Testis (tissue), 2 donors: ENCODE measurements around the gene RAB26.

Experiments
- POLR2A ChIP-seq: fragments of 450-650 bp; IDR thresholded peaks from one replicate; pipeline ENCODE4 v1.6.1; 2017; ENCODE audit warnings: antibody characterized with exemption, mild to moderate bottlenecking, moderate library complexity
- TF ChIP-seq, protein P1 (sequence below), 3 experiments: fragments of 450-650 bp in 2 of 3; fragments of 200-600 bp in 1 of 3; sonication (generic) in 1 of 3; IDR thresholded peaks; one replicate each; pipeline ENCODE4 v1.5.1; 2016 to 2019; ENCODE audit warnings: antibody characterized with exemption in 3 of 3, mild to moderate bottlenecking in 2 of 3, moderate library complexity in 1 of 3

DNA sequence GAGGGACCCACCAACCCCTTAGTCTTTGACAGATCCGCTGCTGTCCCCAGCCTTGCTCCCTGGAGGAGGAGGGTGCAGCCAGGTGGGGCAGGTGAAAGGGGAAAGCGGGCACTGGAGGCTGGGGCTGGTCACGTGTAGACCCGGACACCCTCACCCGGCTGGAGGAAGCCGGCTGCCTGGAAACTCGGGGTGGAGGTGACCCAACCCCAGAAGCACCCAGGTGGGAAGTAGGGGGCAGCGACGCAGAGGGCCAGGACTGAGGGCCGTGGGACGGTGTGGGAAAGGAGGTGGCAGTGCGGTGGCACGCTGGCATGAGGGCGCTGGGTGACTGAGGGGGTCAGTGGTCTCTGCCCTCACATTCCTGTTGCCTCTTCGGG lies 9.8 kb downstream of the RAB26 start:
- TF ChIP-seq, protein P1, sequence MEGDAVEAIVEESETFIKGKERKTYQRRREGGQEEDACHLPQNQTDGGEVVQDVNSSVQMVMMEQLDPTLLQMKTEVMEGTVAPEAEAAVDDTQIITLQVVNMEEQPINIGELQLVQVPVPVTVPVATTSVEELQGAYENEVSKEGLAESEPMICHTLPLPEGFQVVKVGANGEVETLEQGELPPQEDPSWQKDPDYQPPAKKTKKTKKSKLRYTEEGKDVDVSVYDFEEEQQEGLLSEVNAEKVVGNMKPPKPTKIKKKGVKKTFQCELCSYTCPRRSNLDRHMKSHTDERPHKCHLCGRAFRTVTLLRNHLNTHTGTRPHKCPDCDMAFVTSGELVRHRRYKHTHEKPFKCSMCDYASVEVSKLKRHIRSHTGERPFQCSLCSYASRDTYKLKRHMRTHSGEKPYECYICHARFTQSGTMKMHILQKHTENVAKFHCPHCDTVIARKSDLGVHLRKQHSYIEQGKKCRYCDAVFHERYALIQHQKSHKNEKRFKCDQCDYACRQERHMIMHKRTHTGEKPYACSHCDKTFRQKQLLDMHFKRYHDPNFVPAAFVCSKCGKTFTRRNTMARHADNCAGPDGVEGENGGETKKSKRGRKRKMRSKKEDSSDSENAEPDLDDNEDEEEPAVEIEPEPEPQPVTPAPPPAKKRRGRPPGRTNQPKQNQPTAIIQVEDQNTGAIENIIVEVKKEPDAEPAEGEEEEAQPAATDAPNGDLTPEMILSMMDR (IDR thresholded peaks at IDR 0.05): no peak
- TF ChIP-seq POLR2A: no peak
